DND-41 (cell line): ENCODE data around the gene LSS.
A peak's percentile ranks its signal among the peaks of the same experiment; 100 is the strongest.

Source experiments
- ATAC-seq: fragments of 200-7000 bp; cut with Tn5 transposase; 3 replicates; pipeline ENCODE4 v1.9.1; 2021; ENCODE audit warnings: low read depth; ENCODE audit not compliant: insufficient read depth
- DNase-seq: peaks from one replicate; pipeline ENCODE4 v3.0.0-alpha.2; 2020
- H2AFZ ChIP-seq: 2 replicates; pipeline ENCODE4 v1.6.0; 2012; ENCODE audit warnings: low read depth, low read length
- H3K27ac ChIP-seq: 2 replicates; pipeline ENCODE4 v1.5.1; 2012; ENCODE audit warnings: low read length, inconsistent platforms
- H3K27me3 ChIP-seq: fragments of 200-600 bp; sonication (generic); 2 replicates; pipeline ENCODE4 v1.6.0; 2012; ENCODE audit warnings: low read length, mild to moderate bottlenecking, inconsistent platforms; ENCODE audit not compliant: insufficient read depth, poor library complexity
- H3K36me3 ChIP-seq: 2 replicates; pipeline ENCODE4 v1.5.1; 2012; ENCODE audit warnings: low read length, inconsistent platforms; ENCODE audit not compliant: insufficient read depth
- H3K4me1 ChIP-seq: 2 replicates; pipeline ENCODE4 v1.5.1; 2012; ENCODE audit warnings: mild to moderate bottlenecking, low read length; ENCODE audit not compliant: insufficient read depth
- H3K4me2 ChIP-seq: 2 replicates; pipeline ENCODE4 v1.6.0; 2012; ENCODE audit warnings: mild to moderate bottlenecking, moderate library complexity, low read length, inconsistent platforms; ENCODE audit not compliant: insufficient read depth
- H3K4me3 ChIP-seq, 2 experiments: fragments of 200-600 bp in 1 of 2; shearing (Covaris generic) in 1 of 2; 2 replicates each; pipeline ENCODE4 v1.5.1; 2012 to 2016; ENCODE audit warnings: inconsistent platforms in 2 of 2, low read length in 2 of 2, mild to moderate bottlenecking in 2 of 2, low read depth in 1 of 2, moderate library complexity in 1 of 2
- H3K79me2 ChIP-seq: 2 replicates; pipeline ENCODE4 v1.6.0; 2012; ENCODE audit warnings: low read length, inconsistent platforms; ENCODE audit not compliant: insufficient read depth
- H3K9ac ChIP-seq: 2 replicates; pipeline ENCODE4 v1.6.0; 2012; ENCODE audit warnings: low read depth, mild to moderate bottlenecking, inconsistent platforms, low read length, moderate library complexity
- H3K9me3 ChIP-seq: 2 replicates; pipeline ENCODE4 v1.5.1; 2012; ENCODE audit warnings: low read length, moderate library complexity, mild to moderate bottlenecking, inconsistent platforms; ENCODE audit not compliant: insufficient read depth, severe bottlenecking
- H4K20me1 ChIP-seq: 2 replicates; pipeline ENCODE4 v1.6.0; 2012; ENCODE audit warnings: low read length; ENCODE audit not compliant: insufficient read depth
- EZH2 ChIP-seq: IDR thresholded peaks from 3 replicates; pipeline ENCODE4 v1.6.1; 2012; ENCODE audit warnings: borderline replicate concordance, low read depth, mild to moderate bottlenecking, moderate library complexity, low read length, inconsistent platforms; ENCODE audit not compliant: severe bottlenecking
- TF ChIP-seq, protein P1 (sequence below): IDR thresholded peaks from 2 replicates; pipeline ENCODE4 v1.5.1; 2012; ENCODE audit warnings: borderline replicate concordance, low read length, moderate library complexity, mild to moderate bottlenecking; ENCODE audit not compliant: poor library complexity, severe bottlenecking; ENCODE audit errors: extremely low read depth

The LSS gene

DNA sequence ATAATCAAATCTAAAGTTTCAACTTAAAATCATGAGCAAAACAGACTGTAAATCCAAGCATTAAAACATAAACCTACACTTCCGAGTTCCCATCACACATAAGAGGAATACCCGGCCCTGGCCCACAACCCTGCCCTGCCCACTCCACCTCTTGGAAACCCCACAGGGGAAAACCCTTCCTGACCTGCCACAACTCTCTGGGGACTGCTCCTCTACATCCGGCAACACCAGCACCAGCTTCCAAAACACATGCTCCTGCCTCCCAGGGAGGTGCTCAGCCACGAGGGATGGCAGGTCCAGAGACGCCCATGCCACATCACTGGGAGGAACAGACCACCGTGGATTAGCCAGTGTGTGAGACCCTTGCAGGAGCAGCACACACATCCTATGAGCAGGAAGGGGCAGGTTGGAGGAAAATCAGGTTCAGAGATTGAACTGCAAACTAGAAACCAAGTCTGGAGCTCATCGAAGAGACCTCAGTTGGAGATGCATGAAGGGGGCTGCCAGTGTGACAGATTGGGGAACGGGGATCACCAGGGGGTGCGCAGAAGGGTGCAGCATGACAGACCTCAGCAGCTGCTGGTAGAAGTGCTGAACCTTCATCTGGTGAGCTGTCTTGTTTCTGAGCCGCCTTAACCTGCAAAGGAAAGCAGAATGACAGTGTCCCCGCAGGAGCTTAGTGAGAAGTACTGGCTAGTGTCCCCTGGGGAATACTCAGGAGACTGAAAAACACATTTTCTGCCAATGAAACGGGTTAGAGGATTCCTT, 25.8 kb upstream of the LSS start:
- no peak overlapping the region for H3K4me2 ChIP-seq

DNA sequence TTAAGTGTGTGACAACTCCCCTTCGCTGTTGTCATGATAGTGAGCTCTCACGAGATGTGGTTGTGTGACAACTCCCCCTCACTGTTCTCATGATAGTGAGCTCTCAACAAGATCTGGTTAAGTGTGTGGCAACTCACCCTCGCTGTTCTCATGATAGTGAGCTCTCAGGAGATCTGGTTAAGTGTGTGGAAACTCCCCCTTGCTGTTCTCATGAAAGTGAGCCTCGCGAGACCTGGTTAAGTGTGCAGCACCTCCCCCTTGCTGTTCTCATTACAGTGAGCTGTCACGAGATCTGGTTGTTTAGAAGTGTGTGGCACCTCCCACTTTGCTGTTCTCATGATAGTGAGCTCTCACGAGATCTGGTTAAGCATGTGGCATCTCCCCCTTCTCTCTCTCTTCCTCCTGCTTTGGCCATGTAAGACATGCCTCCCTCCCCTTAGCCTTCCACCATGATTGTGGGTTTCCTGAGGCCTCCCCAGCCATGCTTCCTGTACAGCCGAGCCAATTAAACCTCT, 25.1 kb upstream of the LSS start:
- H3K9me3 ChIP-seq = no peaks in the 10 kb centered on the region
- ATAC-seq (peak; percentile 76), DNase-seq (peak; percentile 55)
- H3K9ac ChIP-seq = no peak overlapping the region
- H3K4me2 ChIP-seq = no peak overlapping the region
- H3K4me3 ChIP-seq = no peak overlapping the region
- TF ChIP-seq, protein P1, sequence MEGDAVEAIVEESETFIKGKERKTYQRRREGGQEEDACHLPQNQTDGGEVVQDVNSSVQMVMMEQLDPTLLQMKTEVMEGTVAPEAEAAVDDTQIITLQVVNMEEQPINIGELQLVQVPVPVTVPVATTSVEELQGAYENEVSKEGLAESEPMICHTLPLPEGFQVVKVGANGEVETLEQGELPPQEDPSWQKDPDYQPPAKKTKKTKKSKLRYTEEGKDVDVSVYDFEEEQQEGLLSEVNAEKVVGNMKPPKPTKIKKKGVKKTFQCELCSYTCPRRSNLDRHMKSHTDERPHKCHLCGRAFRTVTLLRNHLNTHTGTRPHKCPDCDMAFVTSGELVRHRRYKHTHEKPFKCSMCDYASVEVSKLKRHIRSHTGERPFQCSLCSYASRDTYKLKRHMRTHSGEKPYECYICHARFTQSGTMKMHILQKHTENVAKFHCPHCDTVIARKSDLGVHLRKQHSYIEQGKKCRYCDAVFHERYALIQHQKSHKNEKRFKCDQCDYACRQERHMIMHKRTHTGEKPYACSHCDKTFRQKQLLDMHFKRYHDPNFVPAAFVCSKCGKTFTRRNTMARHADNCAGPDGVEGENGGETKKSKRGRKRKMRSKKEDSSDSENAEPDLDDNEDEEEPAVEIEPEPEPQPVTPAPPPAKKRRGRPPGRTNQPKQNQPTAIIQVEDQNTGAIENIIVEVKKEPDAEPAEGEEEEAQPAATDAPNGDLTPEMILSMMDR = no peak
- no peak for TF ChIP-seq EZH2
- H4K20me1 ChIP-seq = peaks cover 22% of the 10 kb centered on the region
- H3K79me2 ChIP-seq = peaks cover 3% of the 10 kb centered on the region; the same call in 1 of the 2 replicates
- H3K36me3 ChIP-seq = peaks cover 96% of the 10 kb centered on the region
- H3K27ac ChIP-seq = 0 out of 2 replicates have a peak overlapping the region, but pooled peaks have one; percentile 11
- H3K4me1 ChIP-seq = 0 out of 2 replicates have a peak, but pooled peaks cover 5% of the 10 kb centered on the region
- H3K27me3 ChIP-seq = no peaks in the 10 kb centered on the region
- H2AFZ ChIP-seq = no peak overlapping the region

More for the DNA sequence above, 25.8 kb upstream of the LSS start:
- Histone ChIP-seq H3K27me3 (no peaks in the 10 kb centered on the region), H4K20me1 (peaks cover 19% of the 10 kb centered on the region), H3K9ac (no peak overlapping the region), H3K4me3 (no peak overlapping the region), H3K36me3 (peaks cover 96% of the 10 kb centered on the region), H3K27ac (no peak overlapping the region), H3K79me2 (peaks cover 3% of the 10 kb centered on the region; the same call in 1 of the 2 replicates), H3K4me1 (0 out of 2 replicates have a peak, but pooled peaks cover 5% of the 10 kb centered on the region), H3K9me3 (no peaks in the 10 kb centered on the region), H2AFZ (no peak overlapping the region)
- ATAC-seq = no peak
- TF ChIP-seq, protein P1 = no peak
- no peak for TF ChIP-seq EZH2
- DNase-seq = no peak

DNA sequence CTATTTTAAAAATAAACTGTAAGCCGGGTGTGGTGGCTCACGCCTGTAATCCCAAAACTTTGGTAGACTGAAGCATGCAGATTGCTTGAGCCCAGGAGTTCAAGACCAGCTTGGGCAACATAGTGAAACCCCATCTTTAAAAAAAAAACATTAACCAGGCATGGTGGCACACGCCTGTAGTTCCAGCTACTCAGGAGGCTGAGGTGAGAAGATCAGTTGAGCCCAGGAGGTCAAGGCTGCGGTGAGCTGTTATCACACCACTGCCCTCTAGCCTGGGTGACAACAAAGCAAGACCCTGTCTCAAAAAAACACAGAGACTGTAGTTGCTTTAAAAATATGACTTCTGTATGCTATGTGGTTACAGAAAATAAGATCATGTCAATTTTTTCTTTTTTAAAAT, 24.3 kb upstream of the LSS start:
- DNase-seq (no peak), ATAC-seq (no peak)
- Histone ChIP-seq H3K79me2 (peaks cover under 1% of the 10 kb centered on the region; the same call in 1 of the 2 replicates), H3K36me3 (peaks cover 96% of the 10 kb centered on the region), H3K27ac (no peak overlapping the region), H3K9ac (no peak overlapping the region), H3K27me3 (no peaks in the 10 kb centered on the region), H2AFZ (no peak overlapping the region), H3K4me2 (no peak overlapping the region), H3K9me3 (no peaks in the 10 kb centered on the region), H3K4me3 (no peak overlapping the region), H3K4me1 (0 out of 2 replicates have a peak, but pooled peaks cover 5% of the 10 kb centered on the region), H4K20me1 (peaks cover 25% of the 10 kb centered on the region)
- TF ChIP-seq EZH2 = no peak

DNA sequence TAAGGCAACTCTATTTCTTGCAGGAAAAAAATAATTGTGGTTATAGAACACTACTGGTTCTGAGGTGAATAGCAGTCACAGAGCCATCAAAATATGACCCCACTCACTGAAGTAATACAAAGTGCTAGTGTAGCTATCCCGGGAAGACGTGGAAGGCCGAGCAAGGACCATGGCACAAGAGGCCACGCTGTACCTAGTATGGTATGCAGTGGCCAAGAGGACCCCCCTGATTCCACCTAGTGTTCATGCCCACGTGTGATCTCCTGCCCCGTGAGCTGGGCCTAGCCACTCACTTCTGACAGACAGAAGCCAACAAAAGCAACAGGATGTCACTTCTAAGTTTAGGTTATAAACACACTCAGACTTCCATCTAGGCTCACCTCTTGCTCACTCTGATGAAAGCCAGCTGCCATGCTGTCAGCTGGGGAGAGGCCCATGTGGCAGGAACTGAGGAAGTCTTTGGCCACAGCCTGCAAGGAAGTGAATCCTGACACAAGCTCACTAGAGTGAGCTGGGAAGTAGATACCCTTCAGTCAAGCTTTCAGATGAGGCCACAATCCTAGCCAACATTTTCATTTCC, 21.7 kb upstream of the LSS start:
- H3K9ac ChIP-seq = no peak overlapping the region
- 0 out of 2 replicates have a peak, but pooled peaks cover 17% of the 10 kb centered on the region for H4K20me1 ChIP-seq
- H3K27ac ChIP-seq = no peak overlapping the region
- DNase-seq (no peak), ATAC-seq (no peak)
- H3K27me3 ChIP-seq = no peaks in the 10 kb centered on the region
- H3K9me3 ChIP-seq = no peaks in the 10 kb centered on the region
- 0 out of 2 replicates have a peak, but pooled peaks cover 5% of the 10 kb centered on the region for H3K4me1 ChIP-seq
- H2AFZ ChIP-seq = no peak overlapping the region
- H3K36me3 ChIP-seq = peaks cover 95% of the 10 kb centered on the region
- no peak for TF ChIP-seq EZH2
- TF ChIP-seq, protein P1 = no peak
- H3K79me2 ChIP-seq = no peaks in the 10 kb centered on the region; the same call in 1 of the 2 replicates
- no peak overlapping the region for H3K4me3 ChIP-seq
- no peak overlapping the region for H3K4me2 ChIP-seq
